Measurements from ENCODE around the gene TUBB3. TPM values are rescaled to one million over a fixed set of nuclear protein-coding genes. Genes with fewer than 3 reads are reported as not detected.
"Not testable (repeated sequence)": the region's sequence is repeated elsewhere in the genome, so short reads cannot be mapped to it uniquely, and the experiment has no call there.

TUBB3 gene
- total and polyA plus RNA-seq, 8 donors = 0.29 to 14.5 (median 3.7) TPM; not detected in 2

GRCh38 chr16:89964201-89964600 is 41.1 kb downstream of the TUBB3 start:
- TF ChIP-seq EP300 (IDR thresholded peaks at IDR 0.05) = no peak
- TF ChIP-seq CTCF (IDR thresholded peaks at IDR 0.05) = no peak
- TF ChIP-seq POLR2A (IDR thresholded peaks at IDR 0.05) = no peak
- no peak for TF ChIP-seq POLR2AphosphoS5 (IDR thresholded peaks at IDR 0.05)
- Histone ChIP-seq H3K4me1 (no peaks in the 10 kb centered on the region), H3K36me3 (peaks cover 12 to 77% (median 75%) of the 10 kb centered on the region in 4 donors), H3K27ac (no peak overlapping the region), H3K27me3 (no peaks in the 10 kb centered on the region), H3K4me3 (no peak overlapping the region), H3K9me3 (no peaks in the 10 kb centered on the region)
- DNase-seq = no peak
- intact Hi-C loops (cut with DNase I; ENCODE audit: low total_unique reads) = no loop called here
- 90 to 93% (median 91%) methylated on average over 10 to 25 of the region's 25 CpGs for WGBS, 5 donors

GRCh38 chr16:89965447-89966225 is 42.5 kb downstream of the TUBB3 start:
- no peak overlapping the region for H3K27ac ChIP-seq
- intact Hi-C loops (cut with DNase I; ENCODE audit: low total_unique reads) = no loop called here
- 88 to 89% (median 88%) methylated on average over 23 to 30 of the region's 30 CpGs for WGBS, 5 donors
- H3K27me3 ChIP-seq = no peaks in the 10 kb centered on the region
- TF ChIP-seq CTCF (IDR thresholded peaks at IDR 0.05) (no peak), POLR2A (IDR thresholded peaks at IDR 0.05) (no peak), POLR2AphosphoS5 (IDR thresholded peaks at IDR 0.05) (no peak), EP300 (IDR thresholded peaks at IDR 0.05) (no peak)
- peaks cover 12 to 68% (median 61%) of the 10 kb centered on the region in 4 donors for H3K36me3 ChIP-seq
- H3K9me3 ChIP-seq = no peaks in the 10 kb centered on the region
- peaks cover 0 to 11% (median 2%) of the 10 kb centered on the region in 4 donors for H3K4me1 ChIP-seq
- no peak overlapping the region for H3K4me3 ChIP-seq
- DNase-seq = no peak

GRCh38 chr16:89966756-89967155 is 43.6 kb downstream of the TUBB3 start:
- 82 to 88% (median 83%) methylated on average over 4 to 9 of the region's 9 CpGs for WGBS, 5 donors
- TF ChIP-seq POLR2AphosphoS5 (IDR thresholded peaks at IDR 0.05) (no peak), POLR2A (IDR thresholded peaks at IDR 0.05) (no peak), EP300 (IDR thresholded peaks at IDR 0.05) (no peak), CTCF (IDR thresholded peaks at IDR 0.05) (no peak)
- intact Hi-C loops (cut with DNase I; ENCODE audit: low total_unique reads) = no loop called here

GRCh38 chr16:89967436-89967835 is 44.3 kb downstream of the TUBB3 start:
- Histone ChIP-seq H3K36me3 (peaks cover 7 to 50% (median 43%) of the 10 kb centered on the region in 4 donors), H3K4me1 (peaks cover 14 to 26% (median 17%) of the 10 kb centered on the region in 4 donors)
- H3K27me3 ChIP-seq; DNase-seq; H3K4me3 ChIP-seq; intact Hi-C loops (cut with DNase I; ENCODE audit: low total_unique reads); H3K27ac ChIP-seq; H3K9me3 ChIP-seq: not testable (repeated sequence)
- WGBS, 5 donors = 80 to 87% (median 85%) methylated on average over 5 of the region's 5 CpGs

More at GRCh38 chr16:89966756-89967155, 43.6 kb downstream of the TUBB3 start:
- peaks cover 7 to 57% (median 50%) of the 10 kb centered on the region in 4 donors for H3K36me3 ChIP-seq
- peaks cover 10 to 22% (median 13%) of the 10 kb centered on the region in 4 donors for H3K4me1 ChIP-seq
- H3K4me3 ChIP-seq = no peak overlapping the region
- H3K27ac ChIP-seq = no peak overlapping the region
- no peaks in the 10 kb centered on the region for H3K9me3 ChIP-seq
- no peaks in the 10 kb centered on the region for H3K27me3 ChIP-seq
- DNase-seq = no peak

GRCh38 chr16:89968074-89968473 is 44.9 kb downstream of the TUBB3 start:
- H3K27ac ChIP-seq; H3K4me3 ChIP-seq; H3K9me3 ChIP-seq; DNase-seq; H3K27me3 ChIP-seq; intact Hi-C loops (cut with DNase I; ENCODE audit: low total_unique reads): not testable (repeated sequence)
- Histone ChIP-seq H3K4me1 (peaks cover 14 to 26% (median 19%) of the 10 kb centered on the region in 4 donors), H3K36me3 (peaks cover 7 to 49% (median 38%) of the 10 kb centered on the region in 4 donors)
- 83 to 89% (median 86%) methylated on average over 11 of the region's 11 CpGs for WGBS, 5 donors

Measured in stomach (tissue), 9 donors.